Loucy (cell line): ENCODE results near the gene KRTAP10-12.

Experiments used
- EZH2phosphoT487 ChIP-seq: fragments of 200-600 bp; IDR thresholded peaks from 2 replicates; pipeline ENCODE4 v1.6.1; 2018; ENCODE audit warnings: antibody characterized with exemption, mild to moderate bottlenecking, moderate library complexity, borderline replicate concordance
- TF ChIP-seq, protein P1 (sequence below): fragments of 200-600 bp; sonication (generic); conservative IDR thresholded peaks from 2 replicates; pipeline ENCODE4 v1.5.1; 2014; ENCODE audit warnings: mild to moderate bottlenecking, antibody characterized with exemption, low read length

DNA sequence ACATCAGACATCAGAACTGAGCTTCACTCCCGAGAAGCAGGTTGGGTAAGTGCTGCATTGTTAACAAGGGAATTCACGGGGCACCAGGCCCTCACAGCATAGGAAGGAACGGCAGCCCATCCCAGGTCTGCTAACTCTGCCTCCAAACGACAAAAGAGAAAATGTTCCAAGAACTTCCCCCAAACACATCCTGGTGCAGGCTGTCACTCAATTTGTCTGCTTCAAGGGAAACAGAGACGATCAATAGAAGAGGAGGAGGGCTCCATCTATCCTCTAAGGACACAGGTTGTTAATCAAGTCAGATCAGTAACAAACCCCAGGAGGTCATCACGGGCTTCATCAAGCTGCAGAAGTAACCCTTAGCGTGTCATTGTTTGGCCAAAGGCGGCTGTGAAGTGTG, 17.9 kb downstream of the KRTAP10-12 start:
- TF ChIP-seq, protein P1, sequence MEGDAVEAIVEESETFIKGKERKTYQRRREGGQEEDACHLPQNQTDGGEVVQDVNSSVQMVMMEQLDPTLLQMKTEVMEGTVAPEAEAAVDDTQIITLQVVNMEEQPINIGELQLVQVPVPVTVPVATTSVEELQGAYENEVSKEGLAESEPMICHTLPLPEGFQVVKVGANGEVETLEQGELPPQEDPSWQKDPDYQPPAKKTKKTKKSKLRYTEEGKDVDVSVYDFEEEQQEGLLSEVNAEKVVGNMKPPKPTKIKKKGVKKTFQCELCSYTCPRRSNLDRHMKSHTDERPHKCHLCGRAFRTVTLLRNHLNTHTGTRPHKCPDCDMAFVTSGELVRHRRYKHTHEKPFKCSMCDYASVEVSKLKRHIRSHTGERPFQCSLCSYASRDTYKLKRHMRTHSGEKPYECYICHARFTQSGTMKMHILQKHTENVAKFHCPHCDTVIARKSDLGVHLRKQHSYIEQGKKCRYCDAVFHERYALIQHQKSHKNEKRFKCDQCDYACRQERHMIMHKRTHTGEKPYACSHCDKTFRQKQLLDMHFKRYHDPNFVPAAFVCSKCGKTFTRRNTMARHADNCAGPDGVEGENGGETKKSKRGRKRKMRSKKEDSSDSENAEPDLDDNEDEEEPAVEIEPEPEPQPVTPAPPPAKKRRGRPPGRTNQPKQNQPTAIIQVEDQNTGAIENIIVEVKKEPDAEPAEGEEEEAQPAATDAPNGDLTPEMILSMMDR = no peak
- TF ChIP-seq EZH2phosphoT487 = no peak
